Muscle layer of duodenum (tissue), 2 donors: ENCODE data around the gene PPP2R5C.
A peak's percentile ranks its signal among the peaks of the same experiment; 100 is the strongest.

Experiments used
- H3K27ac ChIP-seq: one replicate; pipeline ENCODE4 v1.7.0; 2013; ENCODE audit warnings: mild to moderate bottlenecking, low read length
- H3K27me3 ChIP-seq: one replicate; pipeline ENCODE4 v1.7.0; 2013; ENCODE audit warnings: low read depth, mild to moderate bottlenecking, control low read depth, low read length
- H3K36me3 ChIP-seq, 2 donors: one replicate each; pipeline ENCODE4 v1.7.0; 2013; ENCODE audit warnings: low read length in 2 of 2, control low read depth in 1 of 2, mild to moderate bottlenecking in 1 of 2; ENCODE audit not compliant: insufficient read depth in 2 of 2, control insufficient read depth in 1 of 2
- H3K4me1 ChIP-seq, 2 donors: one replicate each; pipeline ENCODE4 v1.7.0; 2013; ENCODE audit warnings: low read length in 2 of 2, mild to moderate bottlenecking in 2 of 2, control low read depth in 1 of 2, moderate library complexity in 1 of 2; ENCODE audit not compliant: insufficient read depth in 2 of 2, control insufficient read depth in 1 of 2
- H3K4me3 ChIP-seq, 2 donors: one replicate each; pipeline ENCODE4 v1.7.0; 2013; ENCODE audit warnings: low read length in 2 of 2, low read depth in 1 of 2, mild to moderate bottlenecking in 1 of 2
- H3K9me3 ChIP-seq, 2 donors: one replicate each; pipeline ENCODE4 v1.7.0; 2013; ENCODE audit warnings: low read length in 2 of 2, control low read depth in 1 of 2, mild to moderate bottlenecking in 1 of 2; ENCODE audit not compliant: control insufficient read depth in 1 of 2
- donor health status: healthy.

The PPP2R5C gene

GRCh38 chr14:101810897-101811621, 49.5 kb downstream of the PPP2R5C start:
- peak overlapping the region; percentile 100 for H3K27ac ChIP-seq
- no peaks in the 10 kb centered on the region for H3K27me3 ChIP-seq
- peaks cover 0 to 10% of the 10 kb centered on the region in 2 donors for H3K36me3 ChIP-seq
- peaks cover 17 to 37% of the 10 kb centered on the region in 2 donors for H3K4me1 ChIP-seq
- no peaks in the 10 kb centered on the region for H3K9me3 ChIP-seq
- peak overlapping the region; percentile 76 to 98 for H3K4me3 ChIP-seq

- Histone ChIP-seq H3K36me3 (peaks cover 0 to 10% of the 10 kb centered on the region in 2 donors), H3K27ac (peak overlapping the region; percentile 73), H3K4me3 (peak overlapping the region in 1 of 2 donors; percentile 7), H3K27me3 (no peaks in the 10 kb centered on the region), H3K9me3 (no peaks in the 10 kb centered on the region), H3K4me1 (peaks cover 17 to 39% of the 10 kb centered on the region in 2 donors)
Observed at GRCh38 chr14:101812071-101812470, 50.6 kb downstream of the PPP2R5C start.

- H3K27me3 ChIP-seq: no peaks in the 10 kb centered on the region
- H3K36me3 ChIP-seq: peaks cover 0 to 10% of the 10 kb centered on the region in 2 donors
- H3K27ac ChIP-seq: peak overlapping the region; percentile 73
- H3K9me3 ChIP-seq: no peaks in the 10 kb centered on the region
- H3K4me3 ChIP-seq: peak overlapping the region in 1 of 2 donors; percentile 36
- peaks cover 17 to 42% of the 10 kb centered on the region in 2 donors for H3K4me1 ChIP-seq
Observed at GRCh38 chr14:101813171-101813759, 51.8 kb downstream of the PPP2R5C start.

GRCh38 chr14:101813833-101814232, 52.3 kb downstream of the PPP2R5C start:
- peak overlapping the region; percentile 73 for H3K27ac ChIP-seq
- peak overlapping the region in 1 of 2 donors; percentile 36 for H3K4me3 ChIP-seq
- peaks cover 17 to 42% of the 10 kb centered on the region in 2 donors for H3K4me1 ChIP-seq

GRCh38 chr14:101814934-101815333, 53.4 kb downstream of the PPP2R5C start:
- Histone ChIP-seq H3K4me1 (peaks cover 17 to 42% of the 10 kb centered on the region in 2 donors), H3K9me3 (no peaks in the 10 kb centered on the region), H3K36me3 (peaks cover 0 to 12% of the 10 kb centered on the region in 2 donors), H3K27me3 (no peaks in the 10 kb centered on the region), H3K27ac (no peak overlapping the region), H3K4me3 (no peak overlapping the region)

More at GRCh38 chr14:101813833-101814232, 52.3 kb downstream of the PPP2R5C start:
- H3K27me3 ChIP-seq: no peaks in the 10 kb centered on the region
- no peaks in the 10 kb centered on the region for H3K9me3 ChIP-seq
- H3K36me3 ChIP-seq: peaks cover 0 to 10% of the 10 kb centered on the region in 2 donors

- no peaks in the 10 kb centered on the region for H3K9me3 ChIP-seq
- no peak overlapping the region for H3K27ac ChIP-seq
- no peaks in the 10 kb centered on the region for H3K27me3 ChIP-seq
- H3K36me3 ChIP-seq: peaks cover 0 to 5% of the 10 kb centered on the region in 2 donors
- H3K4me1 ChIP-seq: peaks cover 17 to 39% of the 10 kb centered on the region in 2 donors
- no peak overlapping the region for H3K4me3 ChIP-seq
Observed at GRCh38 chr14:101815994-101816393, 54.5 kb downstream of the PPP2R5C start.

GRCh38 chr14:101817501-101818001, 56.0 kb downstream of the PPP2R5C start:
- H3K4me1 ChIP-seq: peaks cover 6 to 28% of the 10 kb centered on the region in 2 donors
- H3K36me3 ChIP-seq: peaks cover 0 to 5% of the 10 kb centered on the region in 2 donors
- H3K27me3 ChIP-seq: no peaks in the 10 kb centered on the region
- no peak overlapping the region for H3K4me3 ChIP-seq
- H3K27ac ChIP-seq: no peak overlapping the region
- H3K9me3 ChIP-seq: no peaks in the 10 kb centered on the region

GRCh38 chr14:101819251-101819990, 57.9 kb downstream of the PPP2R5C start:
- Histone ChIP-seq H3K27ac (peak overlapping the region; percentile 25), H3K36me3 (peaks cover 0 to 5% of the 10 kb centered on the region in 2 donors), H3K4me1 (peaks cover 11 to 27% of the 10 kb centered on the region in 2 donors), H3K27me3 (no peaks in the 10 kb centered on the region), H3K4me3 (no peak overlapping the region), H3K9me3 (no peaks in the 10 kb centered on the region)

- no peaks in the 10 kb centered on the region for H3K9me3 ChIP-seq
- H3K27ac ChIP-seq: peak overlapping the region; percentile 20
- peaks cover 0 to 5% of the 10 kb centered on the region in 2 donors for H3K36me3 ChIP-seq
- peaks cover 15 to 34% of the 10 kb centered on the region in 2 donors for H3K4me1 ChIP-seq
- H3K27me3 ChIP-seq: no peaks in the 10 kb centered on the region
- no peak overlapping the region for H3K4me3 ChIP-seq
Observed at GRCh38 chr14:101820283-101820798, 58.8 kb downstream of the PPP2R5C start.

- peaks cover 0 to 5% of the 10 kb centered on the region in 2 donors for H3K36me3 ChIP-seq
- H3K27ac ChIP-seq: no peak overlapping the region
- no peaks in the 10 kb centered on the region for H3K27me3 ChIP-seq
- H3K9me3 ChIP-seq: no peaks in the 10 kb centered on the region
- no peak overlapping the region for H3K4me3 ChIP-seq
- H3K4me1 ChIP-seq: peaks cover 18 to 46% of the 10 kb centered on the region in 2 donors
Observed at GRCh38 chr14:101821528-101821927, 60.0 kb downstream of the PPP2R5C start.

GRCh38 chr14:101823066-101823465, 61.6 kb downstream of the PPP2R5C start:
- H3K4me3 ChIP-seq: peak overlapping the region; percentile 22 to 36
- H3K36me3 ChIP-seq: peaks cover 0 to 5% of the 10 kb centered on the region in 2 donors
- no peaks in the 10 kb centered on the region for H3K27me3 ChIP-seq
- H3K4me1 ChIP-seq: peaks cover 22 to 56% of the 10 kb centered on the region in 2 donors
- H3K27ac ChIP-seq: peak overlapping the region; percentile 97
- H3K9me3 ChIP-seq: no peaks in the 10 kb centered on the region
